PC-9 (cell line): ENCODE data around the gene ELFN1. TPM values are rescaled to one million over a fixed set of nuclear protein-coding genes. Genes with fewer than 3 reads are reported as not detected.

Source experiments
- BruUV-seq: library from RNA; stranded (reverse); fragments of 400-500 nt; replicated peaks from 2 replicates; lab custom pipeline; 2021; lab: Mats Ljungman, UMichigan
- CTCF ChIA-PET: fragments of 300-600 bp; sonication (Branson Sonifier 250); formaldehyde crosslinking; loops from one replicate; lab custom pipeline; 2022; ENCODE audit warnings: antibody characterized with exemption; lab: Charles Lee
- POLR2A ChIA-PET: fragments of 300-600 bp; sonication (Branson Sonifier 250); formaldehyde crosslinking; loops from one replicate; lab custom pipeline; 2022; ENCODE audit warnings: antibody characterized with exemption; ENCODE audit not compliant: unreplicated experiment; lab: Charles Lee
- DNase-seq, 2 experiments: peaks; one replicate each; pipeline versions ENCODE4 v3.0.0 to v3.0.0-alpha.2; 2015 to 2022; ENCODE audit warnings: mixed read lengths in 1 of 2
- H2AFZ ChIP-seq: fragments of 200-600 bp; sonication (generic); 2 replicates; pipeline ENCODE4 v1.8.1; 2017; ENCODE audit warnings: antibody characterized with exemption
- H3F3A ChIP-seq: fragments of 200-600 bp; sonication (generic); 2 replicates; pipeline ENCODE4 v1.8.1; 2017; ENCODE audit warnings: antibody characterized with exemption, mild to moderate bottlenecking, low read depth; ENCODE audit not compliant: insufficient read depth
- H3K27ac ChIP-seq: fragments of 200-600 bp; sonication (generic); 2 replicates; pipeline ENCODE4 v1.6.1; 2016; ENCODE audit warnings: mixed run types
- H3K27me3 ChIP-seq: fragments of 200-600 bp; sonication (generic); 2 replicates; pipeline ENCODE4 v1.6.1; 2016; ENCODE audit warnings: low read depth, mixed run types; ENCODE audit not compliant: insufficient read depth
- H3K36me3 ChIP-seq: fragments of 200-600 bp; sonication (generic); 2 replicates; pipeline ENCODE4 v1.6.1; 2016; ENCODE audit warnings: low read depth, mixed run types
- H3K4me1 ChIP-seq: fragments of 200-600 bp; sonication (generic); replicated peaks from 2 replicates; pipeline ENCODE4 v1.6.1; 2016; ENCODE audit warnings: mixed run types; ENCODE audit not compliant: insufficient read depth
- H3K4me2 ChIP-seq: fragments of 200-600 bp; sonication (generic); 2 replicates; pipeline ENCODE4 v1.6.1; 2017; ENCODE audit warnings: mixed run types
- H3K4me3 ChIP-seq: fragments of 200-600 bp; sonication (generic); 2 replicates; pipeline ENCODE4 v1.6.1; 2016; ENCODE audit warnings: mixed run types
- H3K79me2 ChIP-seq: fragments of 200-600 bp; sonication (generic); 2 replicates; pipeline ENCODE4 v1.6.1; 2017; ENCODE audit warnings: low read depth, mixed run types
- H3K9me2 ChIP-seq: fragments of 200-600 bp; sonication (generic); 2 replicates; pipeline ENCODE4 v1.8.1; 2017; ENCODE audit warnings: mild to moderate bottlenecking; ENCODE audit not compliant: insufficient read depth
- H3K9me3 ChIP-seq: fragments of 200-600 bp; sonication (generic); 2 replicates; pipeline ENCODE4 v1.8.1; 2016; ENCODE audit warnings: low read depth; ENCODE audit not compliant: insufficient read depth
- H4K20me1 ChIP-seq: fragments of 200-600 bp; sonication (generic); 2 replicates; pipeline ENCODE4 v1.8.1; 2017; ENCODE audit not compliant: insufficient read depth
- CTCF ChIP-seq: fragments of 200-600 bp; sonication (generic); conservative IDR thresholded peaks from 2 replicates; pipeline ENCODE4 v1.6.1; 2017; ENCODE audit warnings: mixed run types, antibody characterized with exemption, mild to moderate bottlenecking, moderate library complexity
- EZH2 ChIP-seq: fragments of 200-600 bp; sonication (generic); IDR thresholded peaks from 2 replicates; pipeline ENCODE4 v1.8.0; 2017; ENCODE audit warnings: antibody characterized with exemption, low read depth
- intact Hi-C: fragments of 100-400 bp; cut with micrococcal nuclease; formaldehyde crosslinking; loops from one replicate; pipeline ENCODE4 v1.10.0; 2022; ENCODE audit not compliant: unreplicated experiment
- total RNA-seq: library from RNA; stranded (reverse); gene quantifications from 2 replicates; pipeline ENCODE4 v1.2.3, GENCODE V29; 2021

ELFN1 gene
- total RNA-seq, 1 experiment from 2014 or later: 0.09 TPM

GRCh38 chr7:1758859-1759521, 88.9 kb downstream of the ELFN1 start:
- no peaks in the 10 kb centered on the region for H3F3A ChIP-seq
- no peak overlapping the region for H3K27ac ChIP-seq
- no peak overlapping the region for H3K4me3 ChIP-seq
- TF ChIP-seq CTCF: peak; percentile 21; the same call in 1 of the 2 replicates
- no peak for TF ChIP-seq EZH2
- H3K9me3 ChIP-seq: no peaks in the 10 kb centered on the region
- H3K9me2 ChIP-seq: no peaks in the 10 kb centered on the region
- ChIA-PET POLR2A (no interaction called here), CTCF (no interaction called here)
- no peaks in the 10 kb centered on the region for H4K20me1 ChIP-seq
- H3K27me3 ChIP-seq: peaks cover 48% of the 10 kb centered on the region
- intact Hi-C loops: loop anchor here (1.0 kb wide), 1 partner anchor 180 kb away; no protein-coding TSS in a partner anchor
- BruUV-seq: no TSS peak
- DNase-seq: no peak
- H3K4me1 ChIP-seq: no peaks in the 10 kb centered on the region
- H2AFZ ChIP-seq: no peak overlapping the region
- H3K79me2 ChIP-seq: no peaks in the 10 kb centered on the region
- no peak overlapping the region for H3K4me2 ChIP-seq
- no peaks in the 10 kb centered on the region for H3K36me3 ChIP-seq

- Histone ChIP-seq H3F3A (no peaks in the 10 kb centered on the region), H2AFZ (no peak overlapping the region), H3K79me2 (no peaks in the 10 kb centered on the region), H3K9me3 (no peaks in the 10 kb centered on the region), H4K20me1 (no peaks in the 10 kb centered on the region), H3K4me3 (no peak overlapping the region), H3K36me3 (no peaks in the 10 kb centered on the region), H3K9me2 (no peaks in the 10 kb centered on the region), H3K27me3 (peaks cover 39% of the 10 kb centered on the region), H3K4me1 (no peaks in the 10 kb centered on the region), H3K27ac (no peak overlapping the region), H3K4me2 (no peak overlapping the region)
- ChIA-PET CTCF (no interaction called here), POLR2A (no interaction called here)
- BruUV-seq: no TSS peak
- intact Hi-C loops: no loop called here
- DNase-seq: no peak
- no peak for TF ChIP-seq EZH2
- no peak for TF ChIP-seq CTCF
Observed at GRCh38 chr7:1761097-1761496, 91.0 kb downstream of the ELFN1 start.

GRCh38 chr7:1761774-1762173, 91.7 kb downstream of the ELFN1 start:
- H3K27me3 ChIP-seq: peaks cover 37% of the 10 kb centered on the region
- BruUV-seq: no TSS peak
- H3K4me3 ChIP-seq: no peak overlapping the region
- H3K4me1 ChIP-seq: no peaks in the 10 kb centered on the region
- no peak for DNase-seq
- H2AFZ ChIP-seq: no peak overlapping the region
- H4K20me1 ChIP-seq: no peaks in the 10 kb centered on the region
- no peaks in the 10 kb centered on the region for H3K9me2 ChIP-seq
- no peak overlapping the region for H3K4me2 ChIP-seq
- no peak for TF ChIP-seq CTCF
- no peak for TF ChIP-seq EZH2
- no peaks in the 10 kb centered on the region for H3K9me3 ChIP-seq
- no peaks in the 10 kb centered on the region for H3K79me2 ChIP-seq
- no peaks in the 10 kb centered on the region for H3K36me3 ChIP-seq
- CTCF ChIA-PET: no interaction called here
- POLR2A ChIA-PET: interaction anchor here (0.6 kb wide), 1 partner anchor 288 kb away, joined by 8 read pairs; no protein-coding TSS in a partner anchor
- H3K27ac ChIP-seq: no peak overlapping the region
- no peaks in the 10 kb centered on the region for H3F3A ChIP-seq
- intact Hi-C loops: no loop called here
